Superior temporal gyrus (tissue), 1 donor: ENCODE measurements around the gene CATSPERB.
"Not testable (repeated sequence)": the region's sequence is repeated elsewhere in the genome, so short reads cannot be mapped to it uniquely, and the experiment has no call there.

ENCODE experiments used
- DNase-seq: peaks from one replicate; pipeline ENCODE4 v3.0.0-alpha.2; 2016; ENCODE audit errors: extremely low spot score

Gene CATSPERB, protein sequence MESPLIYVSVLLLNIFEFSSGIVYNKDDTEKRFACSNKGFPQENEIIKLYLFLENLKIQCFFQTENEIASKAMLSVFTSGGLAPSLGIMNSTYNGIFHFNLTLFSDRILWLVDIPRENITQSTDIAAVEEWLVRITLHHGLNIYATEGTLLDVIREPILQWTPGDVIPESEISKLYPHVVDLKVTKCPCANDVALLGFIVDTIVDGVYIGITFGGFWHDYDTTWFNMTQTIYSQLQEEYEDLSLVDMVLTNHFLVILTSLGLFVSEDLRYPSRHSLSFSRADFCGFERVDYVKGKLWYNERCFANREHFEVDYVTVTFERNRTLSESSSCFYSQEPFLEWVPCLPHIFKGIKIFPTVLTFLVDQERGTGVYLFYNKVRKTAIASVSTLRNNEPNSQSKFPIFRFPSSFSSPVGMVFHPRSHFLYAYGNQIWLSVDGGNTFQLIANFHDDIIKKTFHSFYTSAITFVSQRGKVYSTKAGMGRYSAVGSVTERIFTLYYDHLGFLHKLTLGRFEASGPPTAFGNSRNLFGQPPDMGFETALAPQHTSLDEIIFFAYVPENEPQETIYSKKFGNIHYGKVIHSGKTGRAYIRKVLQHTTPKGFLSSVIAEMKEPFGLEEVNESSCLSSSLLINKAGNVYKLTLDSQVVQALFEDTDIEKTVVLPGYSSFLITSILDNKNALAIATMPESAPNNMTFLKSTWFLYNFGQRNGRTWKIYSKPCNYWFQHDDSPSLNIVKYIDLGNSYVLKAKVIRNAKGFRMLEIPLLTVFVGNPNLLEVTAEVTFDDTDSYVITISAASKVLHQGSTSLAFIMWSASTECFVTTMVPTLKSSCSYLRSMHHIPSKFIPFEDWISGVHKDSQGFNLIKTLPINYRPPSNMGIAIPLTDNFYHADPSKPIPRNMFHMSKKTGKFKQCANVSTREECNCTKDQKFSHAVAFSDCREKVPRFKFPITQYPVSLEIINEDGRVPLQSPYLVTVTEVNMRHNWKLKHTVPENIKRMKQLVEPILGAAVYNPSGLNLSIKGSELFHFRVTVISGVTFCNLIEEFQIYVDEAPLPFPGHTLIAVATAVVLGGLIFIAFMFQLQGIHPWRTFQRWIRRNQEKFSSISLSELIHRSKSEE

DNA sequence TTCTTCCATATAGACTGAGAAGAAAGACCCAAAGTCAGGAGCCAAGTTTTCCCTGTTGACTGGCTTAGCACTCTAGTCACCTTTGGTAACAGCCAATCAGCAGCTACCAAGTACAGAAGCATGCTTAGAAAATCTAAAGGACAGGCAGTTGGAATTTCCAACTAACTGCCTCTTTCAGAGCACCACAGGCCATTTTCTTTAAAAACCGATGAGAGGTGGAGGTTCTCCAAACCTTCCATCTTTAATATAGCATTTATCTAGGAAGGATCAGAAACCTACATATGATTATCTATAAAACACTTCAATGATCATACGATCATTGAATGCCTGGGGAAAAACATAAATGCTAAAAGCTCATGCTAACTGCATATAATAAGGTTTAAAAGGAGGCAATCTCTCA, at the start of gene CATSPERB:
CATSPERB (minus strand) TSS at position 101 of the 400 bp plus-strand sequence. CDS start 2,607 bp downstream, outside the sequence.
- DNase-seq: no peak

DNA sequence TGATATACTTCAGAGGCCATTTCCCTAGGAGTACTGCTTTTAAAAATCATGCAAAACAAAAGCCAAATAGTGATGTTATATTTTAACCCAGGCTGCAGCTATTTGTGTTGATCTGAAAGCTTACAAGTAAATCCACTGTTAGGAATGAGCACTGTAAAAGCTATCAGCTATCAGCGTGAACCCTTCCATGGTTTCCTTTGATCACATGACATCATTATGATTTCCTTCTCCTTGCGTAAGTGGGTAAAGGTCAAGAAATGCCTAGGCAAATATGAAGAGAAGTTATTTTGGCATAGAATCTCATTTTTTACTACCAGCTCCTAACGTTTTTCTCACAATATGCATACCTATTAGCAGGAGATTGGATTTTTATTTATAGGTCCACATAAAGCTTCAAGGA, 48.6 kb upstream of the CATSPERB start:
- no peak for DNase-seq

DNA sequence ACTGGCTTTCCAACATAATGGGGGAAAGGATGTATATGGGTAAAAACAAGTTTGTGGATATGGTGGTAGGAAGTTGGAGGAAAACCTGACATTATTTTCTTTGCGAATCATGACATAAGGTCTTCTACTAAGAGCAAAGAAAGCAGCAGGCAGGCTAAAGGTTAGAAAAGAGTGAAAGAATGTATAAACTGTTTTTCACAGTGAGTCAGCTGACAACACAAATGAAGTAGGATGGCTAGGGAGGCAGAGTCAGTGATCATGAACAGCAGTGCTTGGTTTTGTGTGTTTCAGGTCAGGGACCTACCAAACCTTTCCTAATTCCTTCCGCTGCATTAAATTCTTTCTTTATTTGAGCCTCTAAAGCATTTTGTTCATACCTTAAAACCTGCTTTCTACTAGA, 46.3 kb upstream of the CATSPERB start:
- no peak for DNase-seq

DNA sequence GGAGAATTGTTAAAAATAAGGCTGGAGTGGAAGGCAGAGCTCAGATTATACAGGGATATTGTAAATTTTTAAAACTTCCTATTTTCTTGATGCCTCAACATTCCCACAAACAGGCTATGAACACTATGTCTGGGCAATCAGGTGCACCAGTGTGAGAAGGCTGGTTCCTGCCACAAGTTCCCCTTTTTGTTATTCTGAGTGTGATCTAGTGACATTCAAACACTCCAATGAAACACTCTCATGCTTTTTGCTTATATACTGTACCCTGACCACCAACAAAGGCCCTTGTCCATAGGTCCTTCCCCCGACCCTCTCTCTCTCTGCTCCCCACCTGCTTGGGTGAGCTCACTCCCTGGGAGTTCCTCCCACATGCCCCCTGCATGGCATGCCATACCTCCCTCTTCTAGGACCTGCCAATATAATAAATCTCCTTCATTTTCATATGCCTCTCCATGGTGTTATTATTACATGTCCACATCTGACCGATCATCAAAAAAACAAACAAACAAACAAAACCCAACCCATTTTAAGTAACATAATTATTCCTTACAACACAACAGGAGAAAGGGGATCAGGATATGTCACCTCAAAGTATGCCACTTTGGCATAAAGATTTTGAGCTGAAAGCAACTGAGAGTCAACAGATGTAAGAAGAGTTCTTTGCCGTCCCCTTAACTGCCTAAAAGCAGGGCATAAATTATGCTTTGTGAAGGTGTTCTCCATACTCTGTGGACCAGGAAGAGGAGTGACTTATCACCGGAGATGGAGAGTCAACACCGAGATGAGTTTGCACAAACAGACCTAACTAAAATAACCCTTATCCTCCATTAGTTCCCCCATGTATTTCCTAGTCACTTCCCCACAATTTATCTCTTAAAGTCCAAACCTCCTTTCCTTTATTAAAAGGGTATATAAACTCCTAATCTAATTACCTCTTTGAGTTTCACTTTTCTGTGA, 42.5 kb upstream of the CATSPERB start:
- DNase-seq: no peak

DNA sequence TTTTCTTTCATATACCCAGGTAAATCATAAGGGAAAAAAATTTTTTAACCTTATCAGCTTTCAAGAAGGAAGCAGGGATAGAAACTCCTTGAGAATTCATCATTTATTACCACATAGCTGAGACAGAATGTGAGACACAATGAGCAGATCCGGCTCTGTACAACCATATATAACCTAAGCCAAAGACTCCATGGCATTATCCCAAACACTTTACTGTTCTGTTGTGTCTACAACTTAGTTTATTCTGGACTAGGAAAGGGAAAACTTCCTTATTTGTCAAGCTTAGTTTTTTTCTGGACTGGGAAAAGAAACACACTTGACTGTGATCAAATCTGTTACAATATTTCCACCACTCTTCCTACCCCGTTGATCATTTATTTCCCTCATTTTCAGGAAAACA, 38.3 kb upstream of the CATSPERB start:
- no peak for DNase-seq

DNA sequence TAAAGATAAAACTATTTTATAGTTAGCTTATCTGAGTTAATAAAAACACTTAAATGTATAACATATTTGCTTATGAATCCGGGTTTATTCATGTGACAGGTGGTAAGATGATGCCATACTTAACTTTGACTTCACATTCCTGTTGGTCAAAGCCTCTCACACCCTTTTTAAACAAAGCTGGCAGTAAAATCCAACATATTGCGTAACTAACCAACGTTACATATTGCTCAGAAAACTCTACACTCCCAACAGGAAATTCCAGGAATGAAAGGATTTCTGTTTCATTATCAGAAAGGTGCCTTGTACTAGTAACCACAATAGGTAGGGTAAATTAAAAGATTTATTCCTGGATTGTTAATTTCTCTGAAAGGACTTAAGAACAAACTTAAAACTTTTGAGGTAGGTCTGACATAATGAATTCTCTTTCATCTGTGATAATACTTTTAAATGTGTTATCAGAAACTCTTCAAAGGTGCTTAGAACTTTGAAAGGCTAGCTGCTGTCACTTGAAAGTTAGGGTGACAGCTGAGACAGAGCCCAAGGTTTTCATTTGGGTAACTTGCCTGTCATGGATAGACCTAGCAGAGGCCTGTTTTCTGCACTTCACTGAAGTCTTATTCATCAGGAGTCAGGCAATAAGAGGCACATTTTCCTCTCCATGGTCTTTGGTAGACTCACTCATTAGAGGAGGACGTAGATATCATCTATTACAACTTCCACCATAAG, 23.8 kb upstream of the CATSPERB start:
- DNase-seq: no peak

DNA sequence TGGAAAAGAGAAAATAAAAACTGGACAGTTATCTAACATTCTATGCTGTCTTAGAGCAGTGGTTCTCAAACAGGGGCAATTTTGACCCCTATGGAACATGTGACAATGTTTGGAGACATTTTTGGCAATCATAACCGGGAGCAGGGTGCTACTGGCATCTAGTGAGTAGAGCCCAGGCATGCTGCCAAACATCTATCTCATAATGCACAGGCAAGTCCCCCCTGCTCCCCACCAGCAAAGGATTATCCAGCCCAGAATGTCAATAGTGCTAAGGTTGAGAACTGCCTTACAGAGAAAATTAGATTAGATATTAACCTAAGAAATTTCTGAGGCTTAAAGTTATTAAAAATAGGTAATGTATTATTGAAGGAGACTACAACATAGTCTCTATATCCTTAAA, 22.9 kb upstream of the CATSPERB start:
- DNase-seq: no peak

DNA sequence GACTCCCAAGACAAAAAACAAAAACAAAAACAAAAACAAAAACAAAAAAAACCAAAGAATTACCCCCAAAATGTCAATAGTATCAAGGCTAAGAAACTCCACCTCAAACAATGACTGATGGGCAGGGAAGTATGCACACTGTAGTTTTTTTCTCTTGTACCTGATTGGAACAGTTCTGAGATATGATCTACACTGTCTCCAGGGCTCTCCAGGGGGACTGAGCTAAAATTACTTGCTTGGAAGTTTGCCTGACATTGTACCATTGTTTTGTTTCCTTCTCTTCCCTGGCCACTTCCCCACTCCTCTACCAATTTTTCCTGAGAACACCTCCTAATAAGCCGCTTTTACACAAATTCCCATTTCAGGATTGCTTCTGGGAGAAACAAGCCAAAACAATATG, 22.3 kb upstream of the CATSPERB start:
- DNase-seq: no peak

DNA sequence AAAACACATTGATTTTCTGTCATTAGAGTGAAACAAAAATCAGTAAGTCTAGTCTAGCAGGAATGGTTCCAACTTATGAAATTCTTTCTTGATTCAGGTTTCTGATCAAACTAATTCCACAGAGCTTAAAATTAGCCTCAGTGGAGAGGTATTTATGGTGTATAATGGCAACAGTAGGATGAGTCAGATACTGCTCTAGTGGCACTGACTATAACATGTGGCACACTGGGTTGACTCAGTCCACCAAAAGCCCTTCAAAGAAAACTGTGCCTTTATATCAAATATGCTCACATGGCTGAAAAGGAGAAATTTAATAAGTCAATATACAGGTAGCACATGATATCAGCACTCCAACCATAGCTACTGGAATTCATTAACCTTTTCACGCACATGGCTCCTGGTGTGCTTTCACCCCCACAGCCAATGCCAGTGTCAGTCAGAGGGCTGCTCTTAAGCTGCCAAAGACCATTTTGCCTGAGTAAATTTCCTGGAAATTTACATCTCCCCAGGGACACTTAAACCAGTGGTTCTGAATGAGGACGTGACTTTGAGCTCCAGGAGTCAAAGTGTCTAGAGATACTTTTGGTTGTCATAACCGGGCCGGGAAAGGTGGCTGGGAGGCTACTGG, 21.7 kb upstream of the CATSPERB start:
- no peak for DNase-seq

DNA sequence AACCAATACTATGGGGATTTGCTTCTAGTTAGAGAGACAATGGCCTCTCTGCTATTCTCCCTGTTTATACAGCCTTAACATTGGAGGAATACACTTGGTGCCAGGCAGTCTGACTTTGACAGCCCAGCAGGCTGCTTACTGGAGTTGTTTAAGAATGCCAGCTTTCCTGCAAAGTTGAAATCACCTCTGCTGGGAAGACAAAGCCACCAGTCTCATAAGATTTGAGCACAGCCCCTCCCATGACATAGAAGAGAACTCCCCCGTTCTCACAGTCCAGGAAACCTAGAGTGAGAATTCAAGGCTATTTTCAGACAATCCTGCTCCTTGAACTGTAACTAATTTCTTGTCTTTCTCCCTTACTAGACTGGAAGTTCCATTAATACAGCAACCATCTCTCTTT, 21.1 kb upstream of the CATSPERB start:
- DNase-seq: no peak

DNA sequence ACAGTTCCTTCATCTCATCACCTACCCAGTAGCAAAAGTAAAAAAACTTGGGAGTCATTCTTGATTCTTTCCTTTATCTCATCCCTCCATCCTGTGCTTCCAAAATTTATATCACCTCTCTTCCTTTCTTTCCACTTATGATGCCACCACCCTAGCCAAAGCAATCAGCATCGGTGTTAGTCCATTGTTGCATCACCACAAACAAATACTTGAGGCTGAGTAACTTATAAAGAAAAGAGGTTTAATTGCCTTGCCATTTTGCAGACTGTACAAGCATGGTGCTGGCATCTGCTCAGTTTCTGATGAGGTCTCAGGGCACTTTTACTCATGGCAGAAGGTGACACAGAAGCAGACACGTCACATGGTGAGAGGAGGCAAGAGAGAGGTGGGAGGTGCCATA, 19.8 kb upstream of the CATSPERB start:
- DNase-seq: no peak

DNA sequence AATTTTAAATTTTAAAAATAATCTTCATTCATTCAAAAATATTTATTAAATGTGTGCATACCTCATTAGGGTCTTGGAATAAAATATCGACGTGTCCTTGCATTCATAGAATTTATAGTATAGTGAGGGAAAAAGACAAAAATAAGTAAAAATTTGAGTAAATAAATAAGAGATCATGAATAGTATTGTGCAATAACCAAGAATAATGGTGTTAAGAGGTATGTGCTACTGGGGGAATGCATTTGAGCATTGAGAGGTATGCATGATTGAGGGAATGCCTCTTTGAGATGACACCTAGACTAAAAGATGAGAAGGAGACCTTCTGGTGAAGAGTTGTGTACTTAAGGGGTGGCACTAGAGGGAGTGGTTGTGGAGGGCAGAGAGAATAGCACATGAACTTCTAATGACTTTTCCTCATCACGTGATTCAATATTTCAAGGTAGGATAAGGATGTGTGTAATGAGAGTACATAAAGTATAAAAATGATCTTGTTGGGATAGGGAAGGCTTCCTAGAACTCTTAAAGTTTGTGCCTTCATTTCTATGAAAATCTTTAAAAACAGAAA, 18.8 kb upstream of the CATSPERB start:
- no peak for DNase-seq

DNA sequence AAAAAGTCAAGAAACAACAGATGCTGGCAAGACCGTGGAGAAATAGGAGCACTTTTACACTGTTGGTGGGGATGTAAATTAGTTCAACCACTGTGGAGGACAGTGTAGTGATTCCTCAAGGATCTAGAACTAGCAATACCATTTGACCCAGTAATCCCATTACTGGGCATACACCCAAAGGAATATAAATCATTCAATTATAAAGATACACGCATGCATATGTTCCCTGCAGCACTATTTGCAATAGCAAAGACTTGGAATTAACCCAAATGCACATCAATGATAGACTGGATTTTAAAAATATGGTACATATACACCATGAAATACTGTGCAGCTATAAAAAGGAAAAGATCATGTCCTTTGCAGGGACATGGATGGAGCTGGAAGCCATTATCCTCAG, 18.0 kb upstream of the CATSPERB start:
- DNase-seq: no peak

DNA sequence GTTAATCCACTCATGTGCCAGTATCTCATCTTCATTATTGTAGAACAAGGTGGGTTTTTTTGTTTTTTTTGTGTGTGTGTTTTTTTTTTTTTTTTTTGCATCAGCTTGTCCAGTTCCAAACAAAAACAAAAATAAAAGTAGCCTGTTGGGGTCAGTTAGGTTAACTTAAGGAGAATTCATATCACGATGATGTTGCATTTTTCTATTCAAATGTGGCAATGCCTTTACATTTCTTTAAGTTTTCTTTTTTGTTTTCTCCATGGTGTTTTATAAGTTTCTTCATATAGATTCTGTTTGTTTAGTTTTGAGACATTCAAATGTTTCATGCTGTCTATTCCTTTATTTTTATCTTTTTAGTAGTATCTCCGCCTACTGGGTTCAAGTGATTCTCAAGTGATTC, 16.2 kb upstream of the CATSPERB start:
- DNase-seq: no peak

DNA sequence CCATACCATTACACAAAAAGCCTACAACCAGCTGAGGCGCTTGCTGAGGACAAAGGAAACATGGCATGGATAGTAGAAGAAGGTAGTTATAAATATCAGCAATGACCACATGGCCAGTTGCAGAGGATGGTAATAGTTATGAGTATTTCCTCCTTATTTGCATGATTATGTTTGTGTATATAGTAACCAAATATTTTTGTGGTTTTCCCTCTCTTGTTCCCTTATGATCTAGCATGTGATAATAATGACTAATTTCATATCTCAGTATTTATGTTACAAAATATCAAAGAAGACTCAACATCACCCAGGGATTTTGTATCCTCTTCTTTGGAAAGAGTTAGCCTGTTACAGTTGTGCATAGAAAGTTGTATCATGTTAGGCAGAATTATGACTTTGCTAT, 13.5 kb upstream of the CATSPERB start:
- DNase-seq: no peak

DNA sequence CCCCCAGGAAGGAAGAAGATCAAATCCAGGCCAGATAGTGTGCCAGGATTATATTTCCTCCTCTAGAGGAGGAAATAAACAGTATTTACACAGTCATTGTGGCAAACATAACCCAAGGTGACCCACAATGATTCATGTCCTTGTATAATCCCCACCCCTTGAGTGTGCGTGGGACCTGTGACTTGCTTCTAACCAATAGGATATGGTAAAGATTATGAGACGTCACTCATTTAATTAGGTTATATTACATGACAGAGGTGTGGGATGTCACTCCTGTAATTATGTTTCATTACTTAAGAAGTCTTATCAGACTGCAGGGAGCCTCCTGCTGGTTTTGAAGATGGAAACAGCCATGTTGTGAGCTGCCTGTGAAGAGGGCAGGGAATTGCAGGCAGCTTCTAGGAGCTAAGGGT, 12.2 kb upstream of the CATSPERB start:
- DNase-seq: no peak

DNA sequence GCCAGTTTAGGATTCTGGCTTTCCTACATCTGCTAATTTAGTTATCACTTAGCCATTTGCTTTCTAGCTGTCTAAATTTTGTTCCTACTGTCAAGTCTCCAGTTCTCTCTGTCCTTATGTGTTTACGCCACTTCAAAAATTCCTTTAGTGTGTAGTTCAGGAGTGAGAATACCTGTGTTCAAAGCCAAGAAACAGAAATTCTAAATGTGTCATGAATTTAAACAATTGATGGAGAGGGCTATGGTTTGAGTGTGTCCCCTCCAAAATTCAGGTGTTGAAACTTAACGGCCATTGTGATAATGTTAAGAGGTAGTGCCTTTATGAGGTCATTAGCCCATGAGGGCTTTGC, 11.4 kb upstream of the CATSPERB start:
- no peak for DNase-seq

DNA sequence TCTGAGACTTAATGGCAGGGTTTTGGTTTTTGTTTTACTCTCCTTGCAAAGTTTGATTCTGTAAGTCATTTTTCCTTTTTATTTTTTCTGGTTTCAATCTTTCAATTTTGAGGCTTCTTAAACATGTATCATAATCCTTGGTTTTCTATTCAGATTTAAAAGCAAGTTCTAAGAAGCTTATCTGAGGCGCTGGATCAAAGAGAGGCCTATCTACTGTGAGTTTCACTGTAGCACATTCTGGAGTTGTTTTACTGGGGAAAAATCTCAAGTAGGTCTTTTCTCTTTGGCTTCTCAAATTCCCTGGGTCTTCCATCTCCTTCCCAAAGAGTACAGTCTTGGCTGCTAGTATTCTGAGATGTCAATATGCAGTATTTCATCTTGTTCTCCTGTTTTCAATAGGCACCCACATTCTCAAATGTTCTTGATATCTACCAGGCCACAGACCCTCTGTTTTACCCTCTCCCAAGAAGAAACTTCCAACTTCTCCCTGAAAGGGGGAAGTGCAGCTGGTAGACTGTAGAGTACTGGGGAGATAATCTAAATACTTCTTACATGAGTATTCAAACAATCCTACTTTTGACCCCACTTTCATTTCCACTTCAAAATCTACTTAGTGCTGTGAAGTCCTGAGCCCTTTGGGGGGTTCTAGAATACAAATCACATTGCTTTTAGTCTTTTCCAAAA, 10.9 kb upstream of the CATSPERB start:
- DNase-seq: no peak

DNA sequence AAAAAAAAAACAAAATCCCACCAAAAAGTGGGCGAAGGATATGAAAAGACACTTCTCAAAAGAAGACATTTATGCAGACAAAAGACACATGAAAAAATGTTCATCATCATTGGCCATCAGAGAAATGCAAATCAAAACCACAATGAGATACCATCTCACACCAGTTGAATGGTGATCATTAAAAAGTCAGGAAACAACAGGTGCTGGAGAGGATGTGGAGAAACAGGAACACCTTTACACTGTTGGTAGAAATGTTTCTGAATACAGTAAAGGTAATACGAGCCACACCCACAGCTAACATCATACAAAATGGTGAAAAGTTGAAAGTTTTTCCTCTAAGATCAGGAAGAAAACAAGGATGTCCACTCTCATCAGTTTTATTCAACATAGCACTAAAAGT, 8.0 kb upstream of the CATSPERB start:
- not testable (repeated sequence) for DNase-seq
